NCI-H146 treated with DMSO at 0.1 percent for 48 hours (cell line): Measurements from ENCODE around the gene PODXL.
"Not testable (repeated sequence)": the region's sequence is repeated elsewhere in the genome, so short reads cannot be mapped to it uniquely, and the experiment has no call there.

Source experiments
- DNase-seq: peaks from one replicate; lab custom pipeline; 2025; ENCODE audit not compliant: unreplicated experiment; lab: John Stamatoyannopoulos, UW

PODXL gene

GRCh38 chr7:131538071-131538812, 18.2 kb downstream of the PODXL start:
- no peak for DNase-seq

- DNase-seq, result no peak
These were observed 18.9 kb downstream of the PODXL start for GRCh38 chr7:131537571-131537978.

GRCh38 chr7:131536361-131536849, 20.0 kb downstream of the PODXL start:
- DNase-seq, result no peak

- DNase-seq, result no peak
These were observed 22.6 kb downstream of the PODXL start for GRCh38 chr7:131533566-131534561.

- DNase-seq, result no peak
These were observed 23.3 kb downstream of the PODXL start for GRCh38 chr7:131533151-131533559.

- DNase-seq, result no peak
These were observed 23.8 kb downstream of the PODXL start for GRCh38 chr7:131532570-131533091.

- no peak for DNase-seq
These were observed 26.3 kb downstream of the PODXL start for GRCh38 chr7:131530137-131530536.

- no peak for DNase-seq
These were observed 26.8 kb downstream of the PODXL start for GRCh38 chr7:131529617-131530016.

GRCh38 chr7:131529179-131529578, 27.2 kb downstream of the PODXL start:
- DNase-seq, result no peak

- no peak for DNase-seq
These were observed 29.0 kb downstream of the PODXL start for GRCh38 chr7:131527456-131527855.

GRCh38 chr7:131525820-131526219, 30.6 kb downstream of the PODXL start:
- DNase-seq, result no peak

- no peak for DNase-seq
These were observed 31.7 kb downstream of the PODXL start for GRCh38 chr7:131524703-131525102.

- DNase-seq, result no peak
These were observed 32.3 kb downstream of the PODXL start for GRCh38 chr7:131524115-131524514.

- no peak for DNase-seq
These were observed 34.0 kb downstream of the PODXL start for GRCh38 chr7:131522325-131522930.

- peak; percentile 85 for DNase-seq
These were observed 34.7 kb downstream of the PODXL start for GRCh38 chr7:131521651-131522163.

GRCh38 chr7:131518626-131519025, 37.8 kb downstream of the PODXL start:
- no peak for DNase-seq

- DNase-seq, result no peak
These were observed 39.1 kb downstream of the PODXL start for GRCh38 chr7:131517218-131517923.

- not testable (repeated sequence) for DNase-seq
These were observed 41.0 kb downstream of the PODXL start for GRCh38 chr7:131515471-131515870.

- DNase-seq, result peak; percentile 56
These were observed 43.0 kb downstream of the PODXL start for GRCh38 chr7:131513245-131514061.
